Measurements from ENCODE around the gene NMNAT2. TPM values are rescaled to one million over a fixed set of nuclear protein-coding genes. Genes with fewer than 3 reads are reported as not detected.

NMNAT2 gene
- total and polyA plus RNA-seq, 4 donors = 0.10 to 1.1 (median 0.94) TPM

- ATAC-seq (ENCODE audit: insufficient read depth, low FRiP score) = peak; percentile 84
Measured at GRCh38 chr1:183234660-183235476, 183.3 kb downstream of the NMNAT2 start.

GRCh38 chr1:183233113-183233512, 185.1 kb downstream of the NMNAT2 start:
- peaks cover 0 to 13% (median 6%) of the 10 kb centered on the region in 5 donors for H3K4me1 ChIP-seq (ENCODE audit: control insufficient read depth in 5 of 5, insufficient read depth in 5 of 5, low read length in 5 of 5)
- no peaks in the 10 kb centered on the region for H3K36me3 ChIP-seq (ENCODE audit: control insufficient read depth in 4 of 4, insufficient read depth in 4 of 4, low read length in 4 of 4)
- no peak overlapping the region for H3K27ac ChIP-seq (ENCODE audit: low read depth in 1 of 2, low read length in 1 of 2)
- DNase-seq (no peak), ATAC-seq (ENCODE audit: insufficient read depth, low FRiP score) (no peak)
- no peak overlapping the region for H3K9ac ChIP-seq (ENCODE audit: insufficient read depth in 1 of 2, low read length in 2 of 2)
- no peak overlapping the region for H3K4me3 ChIP-seq
- TF ChIP-seq CTCF (IDR thresholded peaks at IDR 0.05; ENCODE audit: control extremely low read depth, extremely low read depth) = no peak
- no peaks in the 10 kb centered on the region for H3K9me3 ChIP-seq (ENCODE audit: control insufficient read depth in 4 of 4, insufficient read depth in 3 of 4, low read length in 3 of 4)
- no peaks in the 10 kb centered on the region for H3K27me3 ChIP-seq (ENCODE audit: control insufficient read depth in 3 of 3, insufficient read depth in 3 of 3, low read length in 2 of 3)

More at GRCh38 chr1:183234660-183235476, 183.3 kb downstream of the NMNAT2 start:
- DNase-seq = peak; percentile 67 to 83 (median 83)
- peak overlapping the region; percentile 55 to 68 for H3K27ac ChIP-seq (ENCODE audit: low read depth in 1 of 2, low read length in 1 of 2)
- H3K9me3 ChIP-seq (ENCODE audit: control insufficient read depth in 4 of 4, insufficient read depth in 3 of 4, low read length in 3 of 4) = no peaks in the 10 kb centered on the region
- peaks cover 0 to 10% (median 3%) of the 10 kb centered on the region in 5 donors for H3K4me1 ChIP-seq (ENCODE audit: control insufficient read depth in 5 of 5, insufficient read depth in 5 of 5, low read length in 5 of 5)
- H3K36me3 ChIP-seq (ENCODE audit: control insufficient read depth in 4 of 4, insufficient read depth in 4 of 4, low read length in 4 of 4) = no peaks in the 10 kb centered on the region
- H3K27me3 ChIP-seq (ENCODE audit: control insufficient read depth in 3 of 3, insufficient read depth in 3 of 3, low read length in 2 of 3) = no peaks in the 10 kb centered on the region
- H3K9ac ChIP-seq (ENCODE audit: insufficient read depth in 1 of 2, low read length in 2 of 2) = peak overlapping the region in 1 of 2 donors; percentile 56
- H3K4me3 ChIP-seq = no peak overlapping the region
- 46 to 47% methylated on average over 15 of the region's 15 CpGs for WGBS, 2 donors
- peak; percentile 23 for TF ChIP-seq CTCF (IDR thresholded peaks at IDR 0.05; ENCODE audit: control extremely low read depth, extremely low read depth)

- no peaks in the 10 kb centered on the region for H3K9me3 ChIP-seq (ENCODE audit: control insufficient read depth in 4 of 4, insufficient read depth in 3 of 4, low read length in 3 of 4)
- no peak overlapping the region for H3K27ac ChIP-seq (ENCODE audit: low read depth in 1 of 2, low read length in 1 of 2)
- ATAC-seq (ENCODE audit: insufficient read depth, low FRiP score) (no peak), DNase-seq (no peak)
- H3K27me3 ChIP-seq (ENCODE audit: control insufficient read depth in 3 of 3, insufficient read depth in 3 of 3, low read length in 2 of 3) = no peaks in the 10 kb centered on the region
- no peak for TF ChIP-seq CTCF (IDR thresholded peaks at IDR 0.05; ENCODE audit: control extremely low read depth, extremely low read depth)
- H3K4me3 ChIP-seq = no peak overlapping the region
- H3K9ac ChIP-seq (ENCODE audit: insufficient read depth in 1 of 2, low read length in 2 of 2) = no peak overlapping the region
- H3K36me3 ChIP-seq (ENCODE audit: control insufficient read depth in 4 of 4, insufficient read depth in 4 of 4, low read length in 4 of 4) = no peaks in the 10 kb centered on the region
- H3K4me1 ChIP-seq (ENCODE audit: control insufficient read depth in 5 of 5, insufficient read depth in 5 of 5, low read length in 5 of 5) = peaks cover 0 to 19% (median 6%) of the 10 kb centered on the region in 5 donors
- WGBS, 2 donors = 98 to 100% methylated on average over 1 of the region's 1 CpG
Measured at GRCh38 chr1:183231545-183231944, 186.6 kb downstream of the NMNAT2 start.

Data from lung (tissue), 12 donors.